ENCODE results near the gene CTSO.
"Not testable (repeated sequence)": the region's sequence is repeated elsewhere in the genome, so short reads cannot be mapped to it uniquely, and the experiment has no call there.

Gene CTSO

DNA sequence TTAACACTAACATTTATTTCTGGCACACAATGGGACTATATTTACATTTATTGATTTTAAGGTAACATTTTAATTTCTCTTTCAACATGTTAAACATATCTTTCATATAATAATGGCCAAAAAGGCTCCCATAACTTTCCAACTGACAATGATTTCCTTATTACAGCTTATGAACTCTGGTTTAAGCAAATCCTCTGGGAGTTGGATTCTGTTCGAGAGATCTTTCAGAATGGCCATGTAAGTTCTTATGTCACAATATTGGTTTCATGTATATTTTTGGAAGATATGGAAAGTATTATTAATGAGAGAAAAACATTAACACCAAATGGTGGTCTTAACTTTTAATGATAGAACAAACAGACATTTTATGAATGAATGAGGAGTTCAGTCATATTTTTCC is 46.1 kb downstream of the CTSO start:
- H3K27ac ChIP-seq = no peak overlapping the region
- TF ChIP-seq ZFX (IDR thresholded peaks at IDR 0.05) (no peak), CTCF (conservative IDR thresholded peaks at IDR 0.05) (no peak)

DNA sequence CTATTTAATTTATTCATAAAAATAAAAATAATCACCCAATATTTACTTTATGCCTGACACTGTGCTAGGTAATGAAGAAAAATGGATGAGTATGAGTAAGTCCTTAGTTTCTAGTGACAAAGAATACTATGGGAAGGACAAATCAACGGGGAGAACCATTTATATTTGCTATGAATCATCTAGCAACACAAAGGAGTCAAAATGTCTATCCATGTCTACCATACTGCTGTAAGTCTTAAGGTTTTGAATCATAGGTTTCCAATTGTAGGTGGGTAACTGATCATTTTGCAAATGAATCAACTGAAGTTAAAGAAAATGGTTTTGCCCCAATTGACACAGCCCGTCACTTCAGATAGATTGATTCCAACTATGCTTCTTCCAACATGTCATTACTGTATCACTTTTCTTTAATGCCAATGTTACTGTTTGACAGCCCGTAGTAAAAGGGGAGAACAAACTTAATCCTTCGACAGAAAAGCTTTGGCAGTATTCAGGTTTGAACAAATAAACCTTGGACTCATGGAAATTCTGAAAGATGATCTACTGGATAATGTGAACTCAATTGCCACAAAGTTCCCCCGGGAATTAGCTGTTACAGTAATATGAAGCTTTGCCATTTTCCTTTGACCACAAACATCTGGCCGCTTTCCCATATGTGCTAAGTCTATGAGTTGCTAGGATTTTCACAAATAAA is 47.0 kb downstream of the CTSO start:
- TF ChIP-seq CTCF (conservative IDR thresholded peaks at IDR 0.05) = no peak
- TF ChIP-seq ZFX (IDR thresholded peaks at IDR 0.05) = no peak
- no peak overlapping the region for H3K27ac ChIP-seq

DNA sequence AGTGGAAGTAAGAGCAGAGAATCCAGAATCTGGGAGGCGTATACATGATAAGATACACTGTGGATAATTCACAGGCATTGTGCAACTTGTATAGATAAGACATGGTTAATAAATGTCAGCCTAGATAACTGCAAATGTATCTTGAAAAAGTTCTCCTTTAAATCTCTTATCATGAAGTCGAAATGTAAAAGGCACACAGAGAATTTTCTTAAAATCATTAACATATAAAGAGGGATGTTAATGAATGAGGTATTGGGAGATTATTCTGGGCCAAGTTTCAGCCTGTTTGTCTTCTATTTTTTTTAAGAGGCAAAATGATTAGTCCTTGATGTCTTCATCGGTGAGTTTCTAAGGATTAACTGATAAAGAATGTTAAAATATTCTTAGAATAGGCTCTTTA is 49.3 kb downstream of the CTSO start:
- no peak for TF ChIP-seq CTCF (conservative IDR thresholded peaks at IDR 0.05)
- no peak for TF ChIP-seq ZFX (IDR thresholded peaks at IDR 0.05)

GRCh38 chr4:155903453-155903852 is 50.2 kb downstream of the CTSO start, which contains the start of gene TDO2:
Gene TDO2 (plus strand): TSS chr4:155903696. CDS start chr4:155903759, 63 bp downstream.
- H3K27ac ChIP-seq = no peak within 1 kb of the TSS
- TF ChIP-seq ZFX (IDR thresholded peaks at IDR 0.05) (no peak), CTCF (conservative IDR thresholded peaks at IDR 0.05) (no peak)

More for the DNA sequence above, 49.3 kb downstream of the CTSO start:
- no peak overlapping the region for H3K27ac ChIP-seq

DNA sequence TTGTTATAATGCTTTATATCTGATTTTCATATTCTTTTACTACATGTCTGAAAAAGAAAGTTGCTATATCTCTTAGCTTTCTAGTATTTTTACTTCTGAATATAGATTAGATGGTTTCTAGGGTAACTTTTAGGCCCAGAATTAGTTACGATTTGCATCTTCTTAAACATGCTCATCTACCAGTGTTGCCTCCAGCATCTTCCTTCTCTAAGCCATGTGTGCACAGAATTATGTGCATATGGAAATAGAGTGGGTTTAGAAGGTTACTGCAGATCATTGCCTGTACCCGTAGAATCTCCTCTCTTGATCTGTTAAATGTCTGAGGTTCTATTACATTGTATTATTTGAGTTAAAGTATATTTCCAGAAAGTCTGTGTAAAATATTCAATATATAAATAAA is 52.7 kb downstream of the CTSO start:
- TF ChIP-seq CTCF (conservative IDR thresholded peaks at IDR 0.05) = no peak
- TF ChIP-seq ZFX (IDR thresholded peaks at IDR 0.05) = no peak
- H3K27ac ChIP-seq = no peak overlapping the region

GRCh38 chr4:155900381-155900780 is 53.3 kb downstream of the CTSO start:
- TF ChIP-seq ZFX (IDR thresholded peaks at IDR 0.05) (no peak), CTCF (conservative IDR thresholded peaks at IDR 0.05) (no peak)
- H3K27ac ChIP-seq = no peak overlapping the region

GRCh38 chr4:155899891-155900290 is 53.8 kb downstream of the CTSO start:
- H3K27ac ChIP-seq = no peak overlapping the region
- no peak for TF ChIP-seq ZFX (IDR thresholded peaks at IDR 0.05)
- no peak for TF ChIP-seq CTCF (conservative IDR thresholded peaks at IDR 0.05)

DNA sequence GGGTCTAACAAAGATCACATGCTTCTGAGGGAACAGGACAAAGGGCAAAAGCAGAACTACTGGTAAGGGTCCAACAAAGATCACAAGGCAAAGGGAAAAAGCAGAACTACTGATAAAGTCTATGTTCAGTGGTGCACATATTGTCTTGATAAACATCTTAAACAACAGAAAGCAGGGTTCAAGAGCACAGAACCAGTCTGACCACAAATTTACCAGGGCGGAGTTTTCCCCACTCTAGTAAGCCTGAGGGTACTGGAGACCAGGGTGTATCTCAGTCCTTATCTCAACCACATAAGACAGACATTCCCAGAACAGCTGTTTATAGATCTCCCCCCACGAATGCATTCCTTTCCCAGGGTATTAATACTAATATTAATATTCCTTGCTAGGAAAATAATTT is 55.3 kb downstream of the CTSO start:
- H3K27ac ChIP-seq = not testable (repeated sequence)
